Measurements from ENCODE around the gene GRK2.

DNA sequence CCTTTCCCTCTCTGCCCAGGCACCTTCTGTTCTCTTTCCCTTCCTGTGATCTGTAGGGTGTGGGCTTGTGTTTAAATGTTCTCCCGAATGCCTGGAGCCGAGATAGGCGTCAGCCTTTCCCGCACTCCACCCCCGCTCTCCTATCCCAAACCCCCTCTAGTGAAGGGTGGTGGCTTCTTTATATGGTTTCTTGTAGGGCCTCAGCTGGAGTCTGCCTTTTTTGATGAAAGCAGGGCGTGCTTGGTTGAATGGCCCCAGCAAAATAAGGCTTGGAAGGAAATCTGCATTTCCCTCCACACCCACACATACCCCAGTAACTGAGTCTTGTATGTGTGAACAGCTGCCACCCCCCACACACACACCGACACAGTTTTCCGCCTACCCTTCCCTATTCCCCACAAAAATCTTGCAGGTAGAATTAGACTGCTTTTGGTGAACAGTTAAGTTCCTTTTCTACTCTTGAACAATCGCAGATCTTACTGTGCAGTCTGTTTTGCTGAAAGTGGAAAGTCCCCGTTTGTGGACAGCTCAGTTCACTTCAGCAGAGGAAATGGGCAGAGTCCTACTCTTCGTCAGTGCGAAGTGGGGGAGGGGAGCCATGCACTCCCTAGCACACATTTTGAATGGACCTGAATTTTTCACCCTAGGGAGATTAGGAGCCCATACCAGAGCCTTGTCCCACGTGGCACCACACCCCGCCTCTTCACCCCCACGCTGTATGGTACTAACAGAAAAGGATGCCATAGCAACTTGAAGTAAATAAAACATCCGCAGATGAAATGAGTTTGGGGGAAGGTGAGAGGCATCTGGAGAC, 25.5 kb upstream of the GRK2 start:
- TF ChIP-seq, protein P1, sequence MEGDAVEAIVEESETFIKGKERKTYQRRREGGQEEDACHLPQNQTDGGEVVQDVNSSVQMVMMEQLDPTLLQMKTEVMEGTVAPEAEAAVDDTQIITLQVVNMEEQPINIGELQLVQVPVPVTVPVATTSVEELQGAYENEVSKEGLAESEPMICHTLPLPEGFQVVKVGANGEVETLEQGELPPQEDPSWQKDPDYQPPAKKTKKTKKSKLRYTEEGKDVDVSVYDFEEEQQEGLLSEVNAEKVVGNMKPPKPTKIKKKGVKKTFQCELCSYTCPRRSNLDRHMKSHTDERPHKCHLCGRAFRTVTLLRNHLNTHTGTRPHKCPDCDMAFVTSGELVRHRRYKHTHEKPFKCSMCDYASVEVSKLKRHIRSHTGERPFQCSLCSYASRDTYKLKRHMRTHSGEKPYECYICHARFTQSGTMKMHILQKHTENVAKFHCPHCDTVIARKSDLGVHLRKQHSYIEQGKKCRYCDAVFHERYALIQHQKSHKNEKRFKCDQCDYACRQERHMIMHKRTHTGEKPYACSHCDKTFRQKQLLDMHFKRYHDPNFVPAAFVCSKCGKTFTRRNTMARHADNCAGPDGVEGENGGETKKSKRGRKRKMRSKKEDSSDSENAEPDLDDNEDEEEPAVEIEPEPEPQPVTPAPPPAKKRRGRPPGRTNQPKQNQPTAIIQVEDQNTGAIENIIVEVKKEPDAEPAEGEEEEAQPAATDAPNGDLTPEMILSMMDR (conservative IDR thresholded peaks at IDR 0.05 in 1 of 2, IDR thresholded peaks at IDR 0.05 in 1 of 2; ENCODE audit: low read depth in 1 of 2, low read length in 2 of 2) = no peak
- TF ChIP-seq EZH2 (IDR thresholded peaks at IDR 0.05; ENCODE audit: low read length, missing control alignments) = no peak
